ENCODE measurements around the gene KLF3. TPM values are rescaled to one million over a fixed set of nuclear protein-coding genes. Genes with fewer than 3 reads are reported as not detected.
A peak's percentile ranks its signal among the peaks of the same experiment; 100 is the strongest.

The KLF3 gene
- total RNA-seq, 4 donors from 2014 or later = 30.8 to 50.4 (median 40.4) TPM

GRCh38 chr4:38674258-38675144 is 10.5 kb downstream of the KLF3 start:
- intact Hi-C loops (cut with DNase I) = loop anchor here (2.0 to 5.0 kb wide), 5 partner anchors 58 to 612 kb away; no protein-coding TSS in a partner anchor
- DNase-seq (ENCODE audit: extremely low spot score) = peak; percentile 86
- Histone ChIP-seq H3K4me3 (peak overlapping the region; percentile 2 to 22 (median 6)), H3K27me3 (no peaks in the 10 kb centered on the region), H3K36me3 (no peaks in the 10 kb centered on the region), H3K4me1 (peaks cover 83 to 99% (median 96%) of the 10 kb centered on the region in 4 donors), H3K27ac (replicated peaks in 1 of 4) (peak overlapping the region; percentile 85 to 100 (median 99)), H3K9me3 (no peaks in the 10 kb centered on the region)
- 21% methylated on average over 13 of the region's 13 CpGs for WGBS
- TF ChIP-seq CTCF (IDR thresholded peaks at IDR 0.05) (no peak), POLR2A (IDR thresholded peaks at IDR 0.05; ENCODE audit: low read depth) (no peak), EP300 (IDR thresholded peaks at IDR 0.05) (no peak), POLR2AphosphoS5 (IDR thresholded peaks at IDR 0.05) (no peak)

DNA sequence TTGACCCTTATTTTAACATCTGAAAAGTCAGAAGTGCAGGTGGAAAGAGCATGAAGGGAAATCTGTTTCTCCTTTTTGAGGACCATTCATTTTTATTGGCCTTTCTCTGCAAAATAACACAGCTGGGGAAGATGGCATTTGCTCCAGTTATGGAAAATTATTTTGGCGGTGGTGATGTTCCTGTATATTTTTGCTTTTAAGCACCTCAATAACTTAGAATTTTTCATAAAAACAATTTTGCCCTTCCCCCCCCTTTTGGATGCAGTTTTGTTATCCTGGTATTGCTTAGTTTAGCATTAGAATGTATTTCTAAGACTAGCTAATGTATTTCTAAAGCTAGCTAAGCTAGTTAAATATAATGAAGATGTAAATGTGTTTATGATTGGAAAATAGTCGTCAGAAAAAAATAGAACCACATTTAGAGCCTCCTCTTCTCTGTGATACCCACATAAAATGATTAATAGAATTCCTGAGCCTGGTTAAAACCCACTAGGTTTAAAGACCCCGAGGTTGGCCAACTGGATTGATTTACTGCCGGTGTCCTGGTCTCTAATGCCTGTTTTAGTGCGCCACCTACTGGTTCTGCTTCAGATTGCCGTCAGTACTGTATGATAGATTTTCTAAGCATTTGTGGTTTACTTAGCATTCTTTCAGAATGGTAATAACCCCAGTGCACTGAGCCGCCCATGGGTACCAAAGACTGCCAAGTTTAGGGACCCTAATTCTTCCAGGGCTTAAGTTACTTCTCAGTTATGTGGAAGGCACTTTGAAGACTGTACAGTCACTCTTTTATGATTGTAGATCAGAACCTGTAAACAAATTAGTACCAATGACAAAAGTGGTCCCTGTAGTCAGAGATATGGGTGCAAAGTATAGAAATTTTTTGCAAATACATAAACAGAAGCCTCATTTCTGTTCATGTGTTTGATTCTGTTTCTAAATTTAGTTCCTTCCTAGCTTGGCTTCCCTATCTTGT is 11.4 kb downstream of the KLF3 start:
- Histone ChIP-seq H3K4me3 (peak overlapping the region in 2 of 4 donors; percentile 4 to 9), H3K4me1 (peaks cover 84 to 99% (median 96%) of the 10 kb centered on the region in 4 donors), H3K27me3 (no peaks in the 10 kb centered on the region), H3K36me3 (peaks cover 0 to 4% (median 0%) of the 10 kb centered on the region in 4 donors), H3K27ac (replicated peaks in 1 of 4) (peak overlapping the region; percentile 85 to 100 (median 99)), H3K9me3 (no peaks in the 10 kb centered on the region)
- intact Hi-C loops (cut with DNase I) = loop anchor here (2.0 to 5.0 kb wide), 5 partner anchors 57 to 613 kb away; no protein-coding TSS in a partner anchor
- DNase-seq (ENCODE audit: extremely low spot score) = peak; percentile 94
- 5% methylated on average over 7 of the region's 7 CpGs for WGBS
- no peak for TF ChIP-seq POLR2A (IDR thresholded peaks at IDR 0.05; ENCODE audit: low read depth)
- peak in 1 of 2 donors; percentile 13 for TF ChIP-seq POLR2AphosphoS5 (IDR thresholded peaks at IDR 0.05)
- TF ChIP-seq CTCF (IDR thresholded peaks at IDR 0.05) = peak; percentile 88 to 95 (median 93)

GRCh38 chr4:38676986-38677385 is 13.0 kb downstream of the KLF3 start:
- no peaks in the 10 kb centered on the region for H3K27me3 ChIP-seq
- WGBS = 80% methylated on average over 12 of the region's 12 CpGs
- H3K27ac ChIP-seq (replicated peaks in 1 of 4) = peak overlapping the region in 3 of 4 donors; percentile 65 to 100 (median 99)
- intact Hi-C loops (cut with DNase I) = loop anchor here (5.0 kb wide), 3 partner anchors 55 to 615 kb away; no protein-coding TSS in a partner anchor
- peaks cover 0 to 19% (median 11%) of the 10 kb centered on the region in 4 donors for H3K36me3 ChIP-seq
- TF ChIP-seq POLR2A (IDR thresholded peaks at IDR 0.05; ENCODE audit: low read depth) (no peak), CTCF (IDR thresholded peaks at IDR 0.05) (no peak), POLR2AphosphoS5 (IDR thresholded peaks at IDR 0.05) (no peak), EP300 (IDR thresholded peaks at IDR 0.05) (no peak)
- no peak overlapping the region for H3K4me3 ChIP-seq
- H3K9me3 ChIP-seq = no peaks in the 10 kb centered on the region
- peak; percentile 70 for DNase-seq (ENCODE audit: extremely low spot score)
- H3K4me1 ChIP-seq = peaks cover 83 to 99% (median 96%) of the 10 kb centered on the region in 4 donors

DNA sequence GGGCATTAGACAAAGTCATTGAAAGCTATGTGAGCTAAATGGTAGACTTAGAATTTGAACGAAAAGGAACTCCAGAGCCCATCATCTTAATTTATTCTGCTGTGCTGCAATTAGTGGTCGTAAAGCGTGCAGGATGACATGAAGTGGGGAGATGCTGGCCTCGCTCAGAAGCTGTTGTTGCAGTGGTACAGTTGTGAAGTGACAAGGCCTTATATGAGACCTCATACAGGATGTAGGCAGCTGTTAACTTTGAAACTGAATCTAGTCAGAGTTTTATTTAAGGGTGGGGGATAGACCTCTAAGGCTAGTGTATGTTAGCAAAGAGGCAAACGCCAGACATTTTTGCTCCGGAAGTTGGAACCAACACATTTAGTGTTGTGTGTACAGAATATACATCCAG is 13.4 kb downstream of the KLF3 start:
- Histone ChIP-seq H3K27ac (replicated peaks in 1 of 4) (peak overlapping the region; percentile 39 to 99 (median 56)), H3K9me3 (no peaks in the 10 kb centered on the region), H3K36me3 (peaks cover 0 to 24% (median 11%) of the 10 kb centered on the region in 4 donors), H3K27me3 (no peaks in the 10 kb centered on the region), H3K4me1 (peaks cover 81 to 99% (median 96%) of the 10 kb centered on the region in 4 donors), H3K4me3 (no peak overlapping the region)
- intact Hi-C loops (cut with DNase I) = loop anchor here (5.0 kb wide), 3 partner anchors 55 to 615 kb away; no protein-coding TSS in a partner anchor
- no peak for TF ChIP-seq CTCF (IDR thresholded peaks at IDR 0.05)
- TF ChIP-seq EP300 (IDR thresholded peaks at IDR 0.05) = no peak
- no peak for TF ChIP-seq POLR2A (IDR thresholded peaks at IDR 0.05; ENCODE audit: low read depth)
- TF ChIP-seq POLR2AphosphoS5 (IDR thresholded peaks at IDR 0.05) = no peak
- 74% methylated on average over 6 of the region's 6 CpGs for WGBS
- DNase-seq (ENCODE audit: extremely low spot score) = peak; percentile 21
